GM18498 (cell line): ENCODE data around the gene CCT8L2.
"Not testable (repeated sequence)": the region's sequence is repeated elsewhere in the genome, so short reads cannot be mapped to it uniquely, and the experiment has no call there.

ENCODE experiments used
- ATAC-seq: cut with Tn5 transposase; IDR thresholded peaks from one replicate; pipeline ENCODE4 v1.9.1; 2021; ENCODE audit warnings: mild to moderate bottlenecking, moderate library complexity; ENCODE audit not compliant: unreplicated experiment

The CCT8L2 gene

GRCh38 chr22:16599648-16600047, 7.0 kb upstream of the CCT8L2 start:
- not testable (repeated sequence) for ATAC-seq

GRCh38 chr22:16595251-16595650, 2.6 kb upstream of the CCT8L2 start:
- not testable (repeated sequence) for ATAC-seq

GRCh38 chr22:16594026-16594425, 1.4 kb upstream of the CCT8L2 start:
- ATAC-seq: no peak

DNA sequence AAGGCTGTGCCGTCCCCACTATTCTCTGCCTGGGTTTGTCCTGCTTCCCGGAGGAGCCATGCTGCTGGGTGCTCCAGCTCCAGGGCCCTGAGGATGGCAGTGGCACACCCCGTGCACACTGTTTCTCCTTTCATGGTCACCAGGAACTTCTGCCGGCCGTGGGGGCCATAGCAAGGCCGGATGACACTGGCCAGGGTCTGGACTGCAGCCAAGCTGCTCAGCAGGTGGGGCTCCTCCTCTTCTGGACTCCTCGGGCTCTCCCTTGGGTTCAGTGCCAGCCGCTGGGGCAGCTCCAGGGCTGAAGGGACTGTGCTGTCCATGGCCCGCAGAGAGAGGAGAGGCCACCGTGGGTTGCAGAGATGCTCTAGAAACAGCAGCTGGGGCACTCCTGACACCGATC, 379 bp downstream of the CCT8L2 start:
- ATAC-seq: not testable (repeated sequence)

DNA sequence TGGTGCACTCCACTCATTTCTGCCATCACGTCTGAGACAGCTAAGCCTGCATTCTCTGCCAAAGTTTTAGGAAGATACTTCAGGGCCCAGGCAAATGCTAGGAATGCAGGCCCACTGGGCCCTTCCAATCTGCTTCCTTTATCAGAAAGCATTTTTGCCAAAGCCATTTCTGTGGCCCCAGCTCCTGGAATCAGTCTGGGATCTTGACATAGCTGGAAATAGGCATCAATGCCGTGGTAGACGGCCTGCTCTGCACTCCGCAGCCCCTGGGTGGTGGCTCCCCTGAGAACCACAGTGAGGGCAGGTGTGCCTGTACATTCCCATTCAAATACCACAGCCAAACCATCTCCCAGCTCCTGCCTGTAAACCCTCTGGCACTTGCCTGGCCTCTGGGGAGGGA, 1.5 kb downstream of the CCT8L2 start:
- ATAC-seq: not testable (repeated sequence)

GRCh38 chr22:16586991-16587390, 5.6 kb downstream of the CCT8L2 start:
- ATAC-seq: no peak

DNA sequence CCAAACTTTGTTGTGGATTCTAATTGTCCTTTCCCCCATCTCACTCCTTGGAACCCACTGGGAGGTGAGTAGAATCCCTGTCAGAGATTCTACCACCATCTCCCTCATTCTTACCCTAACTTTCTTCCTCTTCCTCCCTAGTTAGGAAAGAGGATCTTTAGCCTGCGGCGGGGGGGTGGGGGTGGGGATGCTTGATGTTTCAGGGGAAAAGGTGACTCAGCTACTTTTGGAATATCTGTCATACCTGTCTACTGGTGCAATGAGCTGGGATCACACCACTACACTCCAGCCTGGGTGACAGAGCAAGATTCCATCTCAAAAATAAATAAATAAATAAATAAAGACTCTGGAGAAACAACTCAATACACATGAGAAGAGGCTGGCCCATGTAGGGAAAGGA, 6.4 kb downstream of the CCT8L2 start:
- ATAC-seq: no peak

GRCh38 chr22:16580872-16581271, 11.7 kb downstream of the CCT8L2 start:
- ATAC-seq: not testable (repeated sequence)

DNA sequence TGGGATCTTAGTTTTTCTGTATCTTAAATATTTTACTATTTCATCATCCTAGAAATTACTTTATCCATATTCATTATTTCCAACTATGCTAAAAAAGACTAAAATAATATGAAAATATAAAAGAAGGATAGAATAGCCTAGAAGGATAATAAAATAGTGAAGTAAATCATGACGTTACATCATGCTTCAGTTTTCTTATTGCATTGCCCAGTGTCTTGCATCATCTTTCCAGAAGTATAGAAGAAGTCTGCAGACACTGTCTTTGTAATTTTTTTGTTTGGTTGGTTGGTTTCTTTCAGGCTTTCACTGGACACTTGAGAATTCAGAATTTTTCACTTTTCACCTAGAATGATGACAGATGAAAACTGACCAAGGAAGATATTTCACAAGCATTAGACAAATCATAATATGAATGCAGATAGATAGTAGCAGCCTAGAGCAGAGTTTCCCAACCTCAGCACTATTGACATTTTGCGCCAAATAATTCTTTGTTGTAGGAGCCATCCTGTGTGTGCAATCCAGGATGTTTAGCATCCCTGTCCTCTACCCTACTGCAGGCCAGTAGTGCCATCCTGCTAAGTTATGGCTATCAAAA, 23.3 kb downstream of the CCT8L2 start:
- not testable (repeated sequence) for ATAC-seq

GRCh38 chr22:16568425-16568758, 24.2 kb downstream of the CCT8L2 start:
- no peak for ATAC-seq

DNA sequence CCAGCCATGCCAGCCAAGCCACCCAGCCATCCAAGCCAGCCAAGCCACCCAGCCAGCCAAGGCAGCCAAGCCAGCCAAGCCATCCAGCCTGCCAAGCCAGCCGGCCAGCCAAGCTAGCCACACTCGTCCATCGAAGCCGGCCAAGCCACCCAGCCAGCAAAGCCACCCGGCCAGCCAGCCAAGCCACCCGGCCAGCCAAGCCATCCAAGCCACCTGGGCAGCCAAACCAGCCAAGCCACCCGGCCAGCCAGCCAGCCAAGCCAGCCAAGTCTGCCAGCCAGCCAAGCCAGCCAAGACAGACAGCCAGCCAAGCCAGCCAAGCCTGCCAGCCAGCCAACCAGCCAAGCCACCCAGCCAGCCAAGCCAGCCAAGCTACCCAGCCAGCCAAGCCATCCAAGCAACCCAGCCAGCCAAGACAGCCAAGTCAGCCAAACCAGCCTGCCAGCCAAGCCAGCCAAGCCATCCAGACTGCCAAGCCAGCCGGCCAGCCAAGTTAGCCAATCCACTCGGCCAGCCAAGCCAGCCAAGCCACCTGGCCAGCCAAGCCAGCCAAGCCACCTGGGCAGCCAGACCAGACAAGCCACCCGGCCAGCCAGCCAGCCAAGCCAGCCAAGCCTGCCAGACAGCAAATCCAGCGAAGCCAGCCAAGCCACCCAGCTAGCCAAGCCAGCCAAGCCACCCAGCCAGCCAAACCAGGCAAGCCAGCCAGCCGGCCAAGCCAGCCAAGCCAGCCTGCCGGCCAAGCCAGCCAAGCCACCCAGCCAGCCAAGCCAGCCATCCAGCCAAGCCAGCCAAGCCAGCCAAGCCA, 24.8 kb downstream of the CCT8L2 start:
- ATAC-seq: not testable (repeated sequence)

DNA sequence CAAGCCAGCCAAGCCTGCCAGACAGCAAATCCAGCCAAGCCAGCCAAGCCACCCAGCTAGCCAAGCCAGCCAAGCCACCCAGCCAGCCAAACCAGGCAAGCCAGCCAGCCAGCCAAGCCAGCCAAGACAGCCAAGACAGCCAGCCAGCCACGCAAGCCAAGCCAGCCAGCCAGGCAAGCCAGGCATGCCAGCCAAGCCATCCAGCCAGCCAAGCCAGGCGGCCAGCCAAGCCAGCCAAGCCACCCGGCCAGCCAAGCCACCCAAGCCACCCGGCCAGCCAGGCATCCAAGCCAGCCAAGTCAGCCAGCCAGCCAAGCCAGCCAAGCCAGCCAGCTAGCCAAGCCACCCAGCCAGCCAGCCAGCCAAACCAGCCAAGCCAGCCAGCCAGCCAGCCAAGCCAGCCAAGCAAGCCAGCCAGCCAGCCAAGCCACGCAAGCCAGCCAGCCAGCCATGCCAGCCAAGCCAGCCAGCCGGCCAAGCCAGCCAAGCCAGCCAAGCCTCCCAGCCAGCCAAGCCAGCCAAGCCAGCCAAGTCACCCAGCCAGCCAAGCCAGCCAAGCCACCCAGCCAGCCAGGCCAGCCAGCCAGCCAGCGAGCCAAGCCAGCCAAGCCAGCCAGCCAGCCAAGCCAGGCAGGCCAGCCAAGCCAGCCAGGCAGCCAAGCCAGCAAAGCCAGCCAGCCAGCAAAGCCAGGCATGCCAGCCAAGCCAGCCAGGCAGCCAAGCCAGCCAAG, 26.0 kb downstream of the CCT8L2 start:
- not testable (repeated sequence) for ATAC-seq

- not testable (repeated sequence) for ATAC-seq
Measured at GRCh38 chr22:16565585-16566420, 26.8 kb downstream of the CCT8L2 start.

DNA sequence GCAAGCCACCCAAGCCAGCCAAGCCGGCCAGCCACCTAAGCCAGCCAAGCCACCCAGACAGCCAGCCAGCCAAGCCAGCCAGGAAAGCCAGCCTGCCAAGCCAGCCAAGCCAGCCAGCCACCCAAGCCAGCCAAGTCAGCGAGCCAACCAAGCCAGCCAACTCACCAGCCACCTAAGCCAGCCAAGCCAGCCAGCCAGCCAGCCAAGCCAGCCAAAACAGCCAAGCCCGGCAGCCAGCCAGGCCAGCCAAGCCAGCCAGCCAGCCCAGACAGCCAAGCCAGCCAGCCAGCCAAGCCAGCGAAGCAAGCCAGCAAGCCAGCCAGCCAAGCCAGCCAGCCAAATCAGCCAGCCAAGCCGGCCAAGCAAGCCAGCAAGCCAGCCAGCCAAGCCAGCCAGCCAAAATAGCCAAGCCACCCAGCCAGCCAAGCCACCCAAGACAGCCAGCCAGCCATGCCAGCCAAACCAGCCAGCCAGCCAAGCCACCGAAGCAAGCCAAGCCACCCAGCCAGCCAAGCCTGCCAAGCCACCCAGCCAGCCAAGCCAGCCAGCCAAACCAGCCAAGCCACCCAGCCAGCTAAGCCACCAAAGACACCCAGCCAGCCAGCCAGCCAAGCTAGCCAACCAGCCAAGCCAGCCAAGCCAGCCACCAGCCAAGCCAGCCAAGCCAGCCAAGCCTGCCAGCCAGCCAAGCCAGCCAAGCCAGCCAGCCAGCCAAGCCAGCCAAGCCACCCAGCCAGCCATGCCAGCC, 27.6 kb downstream of the CCT8L2 start:
- ATAC-seq: not testable (repeated sequence)

DNA sequence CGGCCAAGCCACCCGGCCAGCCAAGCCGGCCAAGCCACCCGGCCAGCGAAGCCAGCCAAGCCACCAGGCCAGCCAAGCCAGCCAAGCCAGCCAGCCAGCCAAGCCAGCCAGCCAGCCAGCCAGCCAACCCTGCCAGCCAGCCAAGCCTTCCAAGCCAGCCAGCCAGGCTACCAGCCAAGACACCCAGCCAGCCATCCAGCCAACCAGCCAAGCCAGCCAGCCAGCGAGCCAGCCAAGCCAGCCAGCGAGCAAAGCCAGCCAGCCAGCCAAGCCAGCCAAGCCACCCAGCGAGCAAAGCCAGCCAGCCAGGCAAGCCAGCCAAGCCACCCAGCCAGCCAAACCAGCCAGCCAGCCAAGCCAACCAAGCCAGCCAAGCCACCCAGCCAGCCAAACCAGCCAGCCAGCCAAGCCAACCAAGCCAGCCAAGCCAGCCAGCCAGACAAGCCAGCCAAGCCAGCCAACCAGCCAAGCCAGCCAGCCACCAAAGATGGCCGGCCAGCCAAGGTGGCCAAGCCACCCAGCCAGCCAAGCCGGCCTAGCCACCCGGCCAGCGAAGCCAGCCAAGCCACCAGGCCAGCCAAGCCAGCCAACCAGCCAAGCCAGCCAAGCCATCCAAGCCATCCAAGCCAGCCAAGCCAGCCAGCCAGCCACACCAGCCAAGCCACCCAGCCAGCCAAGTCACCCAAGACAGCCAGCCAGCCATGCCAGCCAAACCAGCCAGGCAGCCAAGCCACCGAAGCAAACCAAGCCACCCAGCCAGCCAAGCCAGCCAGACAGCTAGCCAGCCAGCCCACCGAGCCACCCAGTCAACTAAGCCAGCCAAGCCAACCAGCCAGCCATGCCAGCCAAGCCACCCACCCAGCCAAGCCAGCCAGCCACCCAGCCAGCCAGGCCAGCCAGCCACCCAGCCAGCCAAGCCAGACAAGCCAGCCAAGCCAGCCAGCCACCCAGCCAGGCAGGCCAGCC, 28.8 kb downstream of the CCT8L2 start:
- no peak for ATAC-seq

DNA sequence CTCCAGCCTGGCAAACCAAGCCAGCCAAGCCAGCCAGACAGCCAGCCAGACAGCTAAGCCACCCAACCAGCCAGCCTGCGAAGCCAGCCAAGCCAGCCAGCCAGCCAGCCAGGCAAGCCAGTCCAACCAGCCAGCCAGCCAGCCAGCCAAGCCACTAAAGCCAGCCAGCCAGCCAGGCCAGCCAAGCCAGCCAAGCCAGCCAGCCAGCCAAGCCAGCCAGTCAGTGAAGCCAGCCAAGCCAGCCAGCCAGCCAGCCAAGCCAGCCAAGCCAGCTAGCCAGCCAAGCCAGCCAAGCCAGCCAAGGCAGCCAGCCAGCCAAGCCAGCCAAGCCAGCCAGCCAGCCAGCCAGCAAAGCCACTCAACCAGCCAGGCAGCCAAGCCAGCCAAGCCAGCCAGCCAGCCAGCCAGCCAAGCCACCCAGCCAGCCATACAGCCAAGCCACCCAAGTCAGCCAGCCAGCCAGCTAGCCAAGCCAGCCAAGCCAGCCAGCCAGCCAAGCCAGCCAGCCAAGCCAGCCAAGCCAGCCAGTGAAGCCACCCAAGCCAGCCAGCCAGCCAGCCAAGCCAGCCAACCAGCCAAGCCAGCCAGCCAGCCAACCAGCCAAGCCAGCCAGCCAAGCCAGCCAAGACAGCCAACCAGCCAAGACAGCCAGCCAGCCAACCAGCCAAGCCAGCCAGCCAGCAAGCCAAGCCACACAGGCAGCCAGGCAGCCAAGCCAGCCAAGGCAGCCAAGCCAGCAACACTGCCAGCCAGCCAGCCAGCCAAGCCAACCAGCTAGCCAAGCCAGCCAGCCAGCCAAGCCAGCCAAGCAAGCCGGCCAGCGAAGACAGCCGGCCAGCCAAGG, 29.7 kb downstream of the CCT8L2 start:
- ATAC-seq: no peak

DNA sequence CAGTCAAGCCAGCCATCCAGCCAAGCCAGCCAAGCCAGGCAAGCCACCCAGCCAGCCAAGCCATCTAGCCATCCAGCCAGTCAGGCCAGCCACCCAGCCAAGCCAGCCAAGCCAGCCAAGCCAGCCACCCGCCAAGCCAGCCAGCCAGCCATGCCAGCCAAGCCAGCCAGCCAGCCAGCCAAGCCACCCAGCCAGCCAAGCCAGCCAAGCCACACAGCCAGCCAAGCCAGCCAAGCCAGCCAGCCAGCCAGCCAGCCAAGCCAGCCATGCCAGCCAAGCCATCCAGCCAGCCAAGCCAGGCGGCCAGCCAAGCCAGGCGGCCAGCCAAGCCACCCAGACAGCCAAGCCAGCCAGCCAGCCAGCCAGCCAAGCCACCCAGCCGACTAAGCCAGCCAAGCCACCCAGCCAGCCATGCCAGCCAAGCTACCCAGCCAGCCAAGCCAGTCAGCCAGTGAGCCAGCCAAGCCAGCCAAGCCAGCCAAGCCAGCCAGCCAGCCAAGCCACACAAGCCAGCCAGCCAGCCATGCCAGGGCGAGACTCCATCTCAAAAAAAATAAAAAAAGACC, 31.4 kb downstream of the CCT8L2 start:
- ATAC-seq: not testable (repeated sequence)

GRCh38 chr22:16560651-16561050, 32.0 kb downstream of the CCT8L2 start:
- not testable (repeated sequence) for ATAC-seq
